OCI-LY1 (cell line): ENCODE results near the gene PRAMEF13.

Experiments used
- CTCF ChIP-seq: fragments of 200-600 bp; sonication (generic), shearing (Covaris generic); IDR thresholded peaks from 2 replicates; pipeline ENCODE4 v1.5.1; 2017; ENCODE audit warnings: mild to moderate bottlenecking, antibody characterized with exemption, low read length, moderate library complexity, mixed read lengths
- EZH2 ChIP-seq: fragments of 200-600 bp; sonication (generic), shearing (Covaris generic); IDR thresholded peaks from 2 replicates; pipeline ENCODE4 v1.8.0; 2017; ENCODE audit warnings: borderline replicate concordance, mixed run types, mild to moderate bottlenecking, antibody characterized with exemption, low read length, moderate library complexity, mixed read lengths

- no peak for TF ChIP-seq EZH2
- peak; percentile 57 for TF ChIP-seq CTCF
Observed at GRCh38 chr1:13228343-13228781, 27.2 kb upstream of the PRAMEF13 start.
